A673 (cell line): ENCODE data around the gene DDB1. TPM values are rescaled to one million over a fixed set of nuclear protein-coding genes. Genes with fewer than 3 reads are reported as not detected.

Experiments
- BruUV-seq: library from RNA; stranded (reverse); fragments of 400-500 nt; replicated peaks from 2 replicates; lab custom pipeline; 2021; lab: Mats Ljungman, UMichigan
- CTCF ChIA-PET: fragments of 300-600 bp; sonication (Branson Sonifier 250); formaldehyde crosslinking; loops from one replicate; lab custom pipeline; 2022; ENCODE audit warnings: antibody characterized with exemption; lab: Charles Lee
- POLR2A ChIA-PET: fragments of 300-600 bp; sonication (Branson Sonifier 250); formaldehyde crosslinking; loops from one replicate; lab custom pipeline; 2022; ENCODE audit warnings: antibody characterized with exemption; ENCODE audit not compliant: low non-redundant PET; lab: Charles Lee
- DNase-seq: peaks from one replicate; pipeline ENCODE4 v3.0.0-alpha.2; 2015; ENCODE audit warnings: low spot score
- H3K27ac ChIP-seq: fragments of 200-600 bp; sonication (generic); 2 replicates; pipeline ENCODE4 v1.5.1; 2016; ENCODE audit warnings: mixed run types, low read depth, mild to moderate bottlenecking, mixed read lengths, antibody characterized with exemption, low read length; ENCODE audit not compliant: poor library complexity, severe bottlenecking
- H3K27me3 ChIP-seq: fragments of 200-600 bp; sonication (generic); replicated peaks from 2 replicates; pipeline ENCODE4 v1.6.1; 2017; ENCODE audit warnings: mixed run types, low read depth, mild to moderate bottlenecking, mixed read lengths, antibody characterized with exemption, low read length; ENCODE audit not compliant: insufficient read depth, poor library complexity
- H3K36me3 ChIP-seq: fragments of 200-600 bp; sonication (generic); 2 replicates; pipeline ENCODE4 v1.6.1; 2016; ENCODE audit warnings: mixed run types, mild to moderate bottlenecking, mixed read lengths, antibody characterized with exemption, low read length; ENCODE audit not compliant: insufficient read depth, poor library complexity, severe bottlenecking
- H3K4me1 ChIP-seq: fragments of 200-600 bp; sonication (generic); 2 replicates; pipeline ENCODE4 v1.6.1; 2017; ENCODE audit warnings: mixed run types, mild to moderate bottlenecking, mixed read lengths, antibody characterized with exemption, low read length; ENCODE audit not compliant: insufficient read depth, poor library complexity, severe bottlenecking
- H3K4me3 ChIP-seq: fragments of 200-600 bp; sonication (generic); 2 replicates; pipeline ENCODE4 v1.5.1; 2016; ENCODE audit warnings: low read depth, mixed run types, mild to moderate bottlenecking, mixed read lengths, low read length; ENCODE audit not compliant: poor library complexity, severe bottlenecking
- H3K9me3 ChIP-seq: fragments of 200-600 bp; sonication (generic); 2 replicates; pipeline ENCODE4 v1.6.1; 2016; ENCODE audit warnings: mixed run types, low read depth, mild to moderate bottlenecking, mixed read lengths, antibody characterized with exemption, low read length; ENCODE audit not compliant: poor library complexity, severe bottlenecking
- EZH2 ChIP-seq: fragments of 200-600 bp; sonication (generic); IDR thresholded peaks from 2 replicates; pipeline ENCODE4 v1.6.1; 2017; ENCODE audit warnings: borderline replicate concordance, low read depth, mild to moderate bottlenecking, mixed read lengths, antibody characterized with exemption, low read length; ENCODE audit not compliant: poor library complexity, severe bottlenecking
- intact Hi-C: fragments of 100-400 bp; cut with micrococcal nuclease; formaldehyde crosslinking; loops from one replicate; pipeline ENCODE4 v1.10.0; 2022; ENCODE audit not compliant: unreplicated experiment
- total RNA-seq: library from RNA; stranded (reverse); gene quantifications from 2 replicates; pipeline ENCODE4 v1.2.3, GENCODE V29; 2021
- TF ChIP-seq, protein P1 (sequence below): fragments of 300-800, 200-600 bp; sonication (generic); conservative IDR thresholded peaks from 2 replicates; pipeline ENCODE4 v1.5.1; 2017; ENCODE audit warnings: low read depth, mild to moderate bottlenecking, antibody characterized with exemption, low read length, moderate library complexity, mixed read lengths

DDB1 gene
- total RNA-seq, 1 experiment from 2014 or later, result 305 TPM

DNA sequence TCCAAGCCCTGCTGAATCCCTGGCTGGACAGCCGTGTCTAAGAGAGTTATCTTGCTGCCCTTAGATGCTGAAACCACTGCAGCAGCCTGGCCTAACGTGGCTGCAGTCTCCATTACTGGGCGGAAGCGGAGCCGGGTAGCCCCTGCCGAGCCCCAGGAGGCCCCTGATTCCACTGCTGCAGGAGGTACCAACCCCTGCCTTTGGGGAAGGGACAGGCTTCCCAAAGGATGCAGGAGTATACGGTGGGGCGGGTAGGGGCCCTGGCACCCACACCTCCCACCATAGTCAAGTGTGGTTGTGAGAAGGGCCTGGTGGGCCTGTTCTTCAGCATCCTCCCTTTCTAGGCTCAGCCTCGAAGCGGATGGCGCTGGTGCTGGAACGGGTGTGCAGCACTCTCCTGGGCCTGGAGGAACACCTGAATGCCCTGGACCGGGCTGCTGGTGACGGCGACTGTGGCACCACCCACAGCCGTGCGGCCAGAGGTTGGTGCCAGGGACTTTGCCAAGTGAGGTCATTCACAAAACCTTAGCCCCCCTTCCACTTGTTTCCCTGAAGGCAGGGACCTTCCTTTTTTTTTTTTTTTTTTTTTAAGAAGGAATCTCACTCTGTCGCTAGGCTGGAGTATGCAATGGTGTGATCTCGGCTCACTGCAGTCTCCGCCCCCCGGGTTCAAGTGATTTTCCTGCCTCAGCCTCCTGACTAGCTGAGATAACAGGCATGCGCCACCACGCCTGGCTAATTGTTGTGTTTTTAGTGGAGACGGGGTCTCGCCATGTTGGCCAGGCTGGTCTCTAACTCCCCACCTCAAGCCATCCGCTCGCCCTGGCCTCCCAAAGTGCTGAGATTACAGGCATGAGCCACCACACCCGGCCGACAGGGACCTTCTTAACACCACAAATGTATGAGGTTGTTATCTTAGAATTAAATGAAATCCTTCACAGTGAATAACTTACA lies 11.2 kb upstream of the DDB1 start:
- intact Hi-C loops, result no loop called here
- Histone ChIP-seq H3K27ac (no peak overlapping the region), H3K4me3 (no peak overlapping the region), H3K4me1 (no peaks in the 10 kb centered on the region), H3K27me3 (no peaks in the 10 kb centered on the region), H3K9me3 (no peaks in the 10 kb centered on the region), H3K36me3 (peaks cover 21% of the 10 kb centered on the region)
- POLR2A ChIA-PET, result no interaction called here
- DNase-seq, result no peak
- BruUV-seq, result no TSS peak
- CTCF ChIA-PET, result no interaction called here
- TF ChIP-seq, protein P1, sequence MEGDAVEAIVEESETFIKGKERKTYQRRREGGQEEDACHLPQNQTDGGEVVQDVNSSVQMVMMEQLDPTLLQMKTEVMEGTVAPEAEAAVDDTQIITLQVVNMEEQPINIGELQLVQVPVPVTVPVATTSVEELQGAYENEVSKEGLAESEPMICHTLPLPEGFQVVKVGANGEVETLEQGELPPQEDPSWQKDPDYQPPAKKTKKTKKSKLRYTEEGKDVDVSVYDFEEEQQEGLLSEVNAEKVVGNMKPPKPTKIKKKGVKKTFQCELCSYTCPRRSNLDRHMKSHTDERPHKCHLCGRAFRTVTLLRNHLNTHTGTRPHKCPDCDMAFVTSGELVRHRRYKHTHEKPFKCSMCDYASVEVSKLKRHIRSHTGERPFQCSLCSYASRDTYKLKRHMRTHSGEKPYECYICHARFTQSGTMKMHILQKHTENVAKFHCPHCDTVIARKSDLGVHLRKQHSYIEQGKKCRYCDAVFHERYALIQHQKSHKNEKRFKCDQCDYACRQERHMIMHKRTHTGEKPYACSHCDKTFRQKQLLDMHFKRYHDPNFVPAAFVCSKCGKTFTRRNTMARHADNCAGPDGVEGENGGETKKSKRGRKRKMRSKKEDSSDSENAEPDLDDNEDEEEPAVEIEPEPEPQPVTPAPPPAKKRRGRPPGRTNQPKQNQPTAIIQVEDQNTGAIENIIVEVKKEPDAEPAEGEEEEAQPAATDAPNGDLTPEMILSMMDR, result no peak
- TF ChIP-seq EZH2, result no peak

DNA sequence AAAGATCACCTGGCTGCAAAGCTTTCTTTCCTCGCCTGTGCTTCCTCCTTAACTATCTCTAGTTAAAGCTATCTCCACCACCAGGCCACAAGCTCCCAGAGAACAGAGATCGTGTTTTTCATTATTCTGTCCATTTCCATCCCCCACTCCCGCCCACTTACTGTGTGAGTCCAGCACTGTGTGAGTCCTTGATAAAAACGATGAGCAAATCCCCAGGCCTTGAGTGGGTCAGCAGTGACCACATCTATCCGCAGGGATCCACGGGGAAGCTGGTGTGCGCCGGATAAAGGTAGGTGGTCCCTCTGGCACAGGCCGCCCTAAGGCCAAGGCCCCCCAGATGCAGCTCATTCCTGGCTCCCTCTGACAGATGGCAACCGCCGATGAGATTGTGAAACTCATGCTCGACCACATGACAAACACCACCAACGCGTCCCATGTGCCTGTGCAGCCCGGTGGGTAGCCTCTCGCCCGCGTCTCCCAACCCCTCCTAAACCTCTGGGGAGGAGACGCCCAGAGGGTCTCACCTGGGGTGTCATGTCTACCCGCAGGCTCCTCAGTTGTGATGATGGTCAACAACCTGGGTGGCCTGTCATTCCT lies 9.4 kb upstream of the DDB1 start:
- Histone ChIP-seq H3K9me3 (no peaks in the 10 kb centered on the region), H3K4me3 (no peak overlapping the region), H3K27ac (no peak overlapping the region), H3K36me3 (peaks cover 20% of the 10 kb centered on the region), H3K27me3 (no peaks in the 10 kb centered on the region), H3K4me1 (no peaks in the 10 kb centered on the region)
- BruUV-seq, result no TSS peak
- CTCF ChIA-PET, result no interaction called here
- DNase-seq, result no peak
- POLR2A ChIA-PET, result no interaction called here
- intact Hi-C loops, result no loop called here
- TF ChIP-seq, protein P1, result no peak

- intact Hi-C loops, result no loop called here
- CTCF ChIA-PET, result no interaction called here
- Histone ChIP-seq H3K9me3 (no peaks in the 10 kb centered on the region), H3K4me3 (no peak overlapping the region), H3K27ac (no peak overlapping the region), H3K36me3 (peaks cover 20% of the 10 kb centered on the region), H3K4me1 (no peaks in the 10 kb centered on the region), H3K27me3 (no peaks in the 10 kb centered on the region)
- POLR2A ChIA-PET, result no interaction called here
- BruUV-seq, result no TSS peak
- no peak for DNase-seq
- no peak for TF ChIP-seq EZH2
- TF ChIP-seq, protein P1, result no peak
Observed at GRCh38 chr11:61341706-61342105, 8.8 kb upstream of the DDB1 start.
